Chondrocyte (in vitro differentiated cells): ENCODE results near the gene SERHL2. TPM values are rescaled to one million over a fixed set of nuclear protein-coding genes. Genes with fewer than 3 reads are reported as not detected.
"Not testable (repeated sequence)": the region's sequence is repeated elsewhere in the genome, so short reads cannot be mapped to it uniquely, and the experiment has no call there.

ENCODE experiments used
- DNase-seq: peaks from one replicate; pipeline ENCODE4 v3.0.0; 2021; ENCODE audit warnings: mixed read lengths, low spot score
- H3K27ac Mint-ChIP-seq: one replicate; pipeline ENCODE4 v1.8.0; 2021; ENCODE audit warnings: mild to moderate bottlenecking, moderate library complexity, mixed read lengths; ENCODE audit not compliant: unreplicated experiment
- H3K27me3 Mint-ChIP-seq: 2 replicates; pipeline ENCODE4 v1.8.0; 2021; ENCODE audit warnings: low read depth, mixed read lengths
- H3K36me3 Mint-ChIP-seq: 2 replicates; pipeline ENCODE4 v1.8.0; 2021; ENCODE audit warnings: low read depth, mixed read lengths
- H3K4me1 Mint-ChIP-seq: 2 replicates; pipeline ENCODE4 v1.8.0; 2021; ENCODE audit warnings: low read depth, mild to moderate bottlenecking, mixed read lengths
- H3K4me3 Mint-ChIP-seq: one replicate; pipeline ENCODE4 v1.8.0; 2021; ENCODE audit warnings: mild to moderate bottlenecking, moderate library complexity, mixed read lengths; ENCODE audit not compliant: unreplicated experiment
- H3K9me3 Mint-ChIP-seq: 2 replicates; pipeline ENCODE4 v1.8.0; 2021; ENCODE audit warnings: low read depth, mixed read lengths
- total RNA-seq: library from RNA; stranded (reverse); gene quantifications from 3 replicates; pipeline ENCODE4 v1.2.1, GENCODE V29; 2021
- TF ChIP-seq, protein P1 (sequence below): fragments of 200-600 bp; sonication (generic); IDR thresholded peaks from 2 replicates; pipeline ENCODE4 v1.5.0; 2021; ENCODE audit warnings: antibody characterized with exemption, mild to moderate bottlenecking, moderate library complexity

Gene SERHL2
- total RNA-seq, 1 donor from 2014 or later: 3.5 TPM

DNA sequence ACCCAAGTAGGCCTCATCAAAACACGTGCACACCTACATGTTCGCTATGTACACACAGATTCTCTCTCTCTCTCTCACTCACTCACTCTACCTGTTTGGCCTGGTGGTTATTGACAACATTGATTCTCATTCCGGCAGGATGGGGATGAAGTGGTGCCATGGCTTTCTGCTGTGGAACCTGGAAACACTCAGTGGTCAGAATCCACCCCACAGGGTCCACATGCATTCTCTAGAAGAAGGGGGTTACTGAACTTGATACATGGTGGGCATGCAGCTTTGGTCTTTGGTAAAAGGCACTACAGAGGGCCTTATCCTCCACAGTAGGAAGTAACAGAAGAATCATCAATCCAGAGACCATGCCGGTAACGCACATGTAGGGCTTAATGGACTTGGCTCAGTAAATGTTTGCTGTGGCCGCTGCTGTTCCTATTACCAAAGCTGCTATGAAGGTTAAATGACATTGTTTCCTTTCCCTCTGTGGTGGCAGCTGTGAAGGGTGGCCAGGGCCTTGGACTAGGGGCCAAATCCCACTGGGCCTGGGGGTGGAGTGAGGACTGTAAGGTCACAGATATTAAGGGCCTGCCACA is 48.2 kb downstream of the SERHL2 start:
- DNase-seq: no peak
- TF ChIP-seq, protein P1, sequence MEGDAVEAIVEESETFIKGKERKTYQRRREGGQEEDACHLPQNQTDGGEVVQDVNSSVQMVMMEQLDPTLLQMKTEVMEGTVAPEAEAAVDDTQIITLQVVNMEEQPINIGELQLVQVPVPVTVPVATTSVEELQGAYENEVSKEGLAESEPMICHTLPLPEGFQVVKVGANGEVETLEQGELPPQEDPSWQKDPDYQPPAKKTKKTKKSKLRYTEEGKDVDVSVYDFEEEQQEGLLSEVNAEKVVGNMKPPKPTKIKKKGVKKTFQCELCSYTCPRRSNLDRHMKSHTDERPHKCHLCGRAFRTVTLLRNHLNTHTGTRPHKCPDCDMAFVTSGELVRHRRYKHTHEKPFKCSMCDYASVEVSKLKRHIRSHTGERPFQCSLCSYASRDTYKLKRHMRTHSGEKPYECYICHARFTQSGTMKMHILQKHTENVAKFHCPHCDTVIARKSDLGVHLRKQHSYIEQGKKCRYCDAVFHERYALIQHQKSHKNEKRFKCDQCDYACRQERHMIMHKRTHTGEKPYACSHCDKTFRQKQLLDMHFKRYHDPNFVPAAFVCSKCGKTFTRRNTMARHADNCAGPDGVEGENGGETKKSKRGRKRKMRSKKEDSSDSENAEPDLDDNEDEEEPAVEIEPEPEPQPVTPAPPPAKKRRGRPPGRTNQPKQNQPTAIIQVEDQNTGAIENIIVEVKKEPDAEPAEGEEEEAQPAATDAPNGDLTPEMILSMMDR: no peak
- no peak overlapping the region for H3K4me3 Mint-ChIP-seq
- H3K27me3 Mint-ChIP-seq: no peaks in the 10 kb centered on the region
- H3K36me3 Mint-ChIP-seq: peaks cover 38% of the 10 kb centered on the region
- H3K9me3 Mint-ChIP-seq: no peaks in the 10 kb centered on the region
- H3K4me1 Mint-ChIP-seq: peaks cover 19% of the 10 kb centered on the region
- peak overlapping the region; percentile 1 for H3K27ac Mint-ChIP-seq

DNA sequence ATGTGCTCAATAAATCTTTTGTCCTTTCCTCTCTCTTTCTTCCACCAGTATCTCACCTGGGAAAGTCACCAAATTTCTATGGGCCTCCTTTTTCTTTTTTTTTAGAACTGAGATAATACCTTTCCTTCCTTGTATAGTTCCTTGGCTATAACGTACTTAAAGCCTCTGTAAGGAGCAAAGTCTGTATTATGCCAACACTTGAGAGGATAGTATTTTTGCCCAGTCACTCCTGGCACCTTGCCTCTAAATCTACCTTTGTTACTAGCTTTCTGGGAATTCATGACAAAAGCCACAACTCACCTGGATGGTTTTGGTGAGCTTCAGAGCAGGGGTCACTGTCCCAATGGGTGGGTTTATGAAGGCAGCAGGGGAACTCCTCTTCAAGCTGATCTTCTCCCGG is 48.7 kb downstream of the SERHL2 start:
- Mint-ChIP-seq H3K4me3 (no peak overlapping the region), H3K27ac (no peak overlapping the region), H3K4me1 (peaks cover 19% of the 10 kb centered on the region), H3K27me3 (no peaks in the 10 kb centered on the region), H3K36me3 (peaks cover 35% of the 10 kb centered on the region), H3K9me3 (no peaks in the 10 kb centered on the region)
- DNase-seq: no peak
- TF ChIP-seq, protein P1: no peak

DNA sequence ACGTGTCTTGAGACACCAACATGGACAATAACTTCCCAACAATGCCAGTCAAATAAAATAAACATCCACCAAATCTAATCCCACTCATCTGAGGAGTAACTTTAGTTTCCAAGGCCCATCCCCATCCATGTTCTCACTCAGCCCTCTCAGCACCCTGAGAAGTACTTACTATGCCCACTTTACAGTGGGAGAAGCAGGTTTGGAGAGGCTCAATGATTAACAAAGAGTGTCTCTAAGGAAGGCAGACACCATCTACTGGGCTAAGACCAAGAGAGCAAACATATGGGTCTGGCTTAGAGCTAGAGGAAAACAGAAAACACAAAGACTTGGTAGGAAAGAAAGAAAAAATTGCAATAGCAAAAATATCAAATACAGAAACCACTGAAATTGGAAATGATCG is 49.7 kb downstream of the SERHL2 start:
- no peak for DNase-seq
- Mint-ChIP-seq H3K4me3 (no peak overlapping the region), H3K36me3 (peaks cover 34% of the 10 kb centered on the region), H3K27me3 (no peaks in the 10 kb centered on the region), H3K9me3 (no peaks in the 10 kb centered on the region), H3K4me1 (peaks cover 25% of the 10 kb centered on the region), H3K27ac (peak overlapping the region; percentile 22)
- TF ChIP-seq, protein P1: no peak

DNA sequence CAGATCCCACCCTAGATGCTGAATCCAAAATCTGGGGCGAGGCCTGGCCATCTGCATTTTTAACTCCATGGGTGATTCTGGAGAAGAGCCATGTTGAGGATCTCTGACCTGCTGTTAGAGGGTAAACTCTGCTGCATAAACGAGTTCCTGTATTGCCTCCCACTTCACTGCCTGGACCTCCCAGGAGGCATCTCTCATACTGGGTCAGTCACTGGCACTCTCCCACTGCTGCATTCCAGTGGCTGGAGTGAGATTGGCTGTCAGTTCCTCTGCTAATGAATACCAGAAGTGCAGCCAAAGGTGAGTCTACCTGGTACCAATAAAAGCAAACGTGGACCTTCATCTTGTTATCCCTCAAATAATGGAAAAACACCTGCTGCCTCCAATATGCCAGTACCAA is 50.6 kb downstream of the SERHL2 start:
- TF ChIP-seq, protein P1: no peak
- Mint-ChIP-seq H3K4me1 (peaks cover 35% of the 10 kb centered on the region), H3K27me3 (no peaks in the 10 kb centered on the region), H3K9me3 (no peaks in the 10 kb centered on the region), H3K36me3 (peaks cover 26% of the 10 kb centered on the region), H3K27ac (peak overlapping the region; percentile 1), H3K4me3 (no peak overlapping the region)
- no peak for DNase-seq

DNA sequence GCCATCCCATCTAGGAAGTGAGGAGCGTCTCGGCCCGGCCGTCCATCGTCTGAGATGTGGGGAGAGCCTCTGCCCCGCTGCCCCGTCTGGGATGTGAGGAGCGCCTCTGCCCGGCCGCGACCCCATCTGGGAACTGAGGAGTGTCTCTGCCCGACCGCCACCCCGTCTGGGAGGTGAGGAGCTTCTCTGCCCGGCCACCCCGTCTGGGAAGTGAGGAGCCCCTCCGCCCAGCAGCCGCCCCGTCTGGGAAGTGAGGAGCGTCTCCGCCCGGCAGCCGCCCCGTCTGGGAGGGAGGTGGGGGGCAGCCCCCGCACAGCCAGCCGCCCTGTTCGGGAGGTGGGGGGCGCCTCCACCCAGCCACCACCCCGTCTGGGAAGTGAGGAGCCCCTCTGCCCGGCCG is 53.9 kb downstream of the SERHL2 start:
- not testable (repeated sequence) for H3K9me3 Mint-ChIP-seq, H3K4me3 Mint-ChIP-seq, H3K36me3 Mint-ChIP-seq, DNase-seq, H3K27me3 Mint-ChIP-seq
- Mint-ChIP-seq H3K4me1 (peaks cover 61% of the 10 kb centered on the region), H3K27ac (peak overlapping the region; percentile 95)

DNA sequence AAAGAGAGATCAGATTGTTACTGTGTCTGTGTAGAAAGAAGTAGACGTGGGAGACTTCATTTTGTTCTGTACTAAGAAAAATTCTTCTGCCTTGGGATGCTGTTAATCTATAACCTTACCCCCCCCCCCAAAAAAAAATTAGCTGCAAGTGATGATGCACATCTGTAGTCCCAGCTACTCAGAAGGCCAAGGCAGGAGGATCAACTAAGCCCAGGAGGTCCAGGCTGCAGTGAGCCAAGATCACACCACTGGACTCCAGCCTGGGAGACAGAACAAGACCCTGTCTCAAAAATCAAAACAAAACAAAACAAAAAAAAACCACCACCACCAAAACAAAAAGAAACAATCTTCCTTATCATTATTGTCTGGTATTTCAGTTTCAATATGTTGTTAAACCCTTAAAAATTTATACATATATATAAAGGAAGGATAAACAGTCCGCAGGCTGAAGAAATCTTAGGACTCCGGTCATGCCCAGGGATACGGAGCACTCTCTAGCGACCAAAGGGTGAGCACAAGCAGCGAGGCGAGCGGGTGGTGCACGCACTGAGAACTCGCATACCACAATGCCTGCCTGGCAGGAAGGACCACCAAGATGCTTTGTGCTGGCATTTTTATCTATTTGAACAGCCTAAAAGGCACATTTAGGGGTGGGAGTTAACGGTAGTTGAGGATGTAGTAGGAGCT is 54.5 kb downstream of the SERHL2 start:
- Mint-ChIP-seq H3K4me3 (peak overlapping the region; percentile 63), H3K9me3 (no peaks in the 10 kb centered on the region), H3K27ac (peak overlapping the region; percentile 95), H3K27me3 (no peaks in the 10 kb centered on the region), H3K36me3 (peaks cover 1% of the 10 kb centered on the region), H3K4me1 (peaks cover 67% of the 10 kb centered on the region)
- TF ChIP-seq, protein P1: no peak
- no peak for DNase-seq
